ENCODE results near the gene TRAPPC12. TPM values are rescaled to one million over a fixed set of nuclear protein-coding genes. Genes with fewer than 3 reads are reported as not detected.

The TRAPPC12 gene
- total RNA-seq, 1 experiment from 2014 or later = 86.0 TPM

GRCh38 chr2:3519255-3520205, 140.0 kb downstream of the TRAPPC12 start, which contains the start of gene ADI1:
TSS of gene ADI1 (minus strand) at chr2:3519531. CDS start at chr2:3519487, 44 bp downstream.
- H3K4me3 Mint-ChIP-seq = peak within 1 kb of the TSS; percentile 79 to 80
- peaks cover 13 to 24% (median 13%) of the 10 kb centered on the region in 3 experiments for H3K36me3 Mint-ChIP-seq (ENCODE audit: insufficient read depth in 1 of 3, low read depth in 3 of 3)
- peaks cover 9% of the 10 kb centered on the region for H3K23me2 ChIP-seq (ENCODE audit: insufficient read length, low read depth, low read length, poor library complexity, severe bottlenecking)
- H4K8ac ChIP-seq (replicated peaks; ENCODE audit: insufficient read length, low read depth, low read length) = no peak within 1 kb of the TSS
- no peaks in the 10 kb centered on the region for H3K9me3 ChIP-seq (ENCODE audit: control insufficient read depth, low read depth, low read length)
- peak within 1 kb of the TSS; percentile 94 for H3K14ac ChIP-seq (ENCODE audit: insufficient read depth, low read length)
- H4K91ac ChIP-seq (ENCODE audit: insufficient read length, low read depth, low read length) = no peak within 1 kb of the TSS
- no peak within 1 kb of the TSS for H3K23ac ChIP-seq (ENCODE audit: insufficient read length, low read depth, low read length)
- H2AK5ac ChIP-seq (ENCODE audit: insufficient read length, low read length) = no peak within 1 kb of the TSS
- no peak within 1 kb of the TSS for H4K5ac ChIP-seq (ENCODE audit: insufficient read length, low read depth, low read length)
- H4K20me1 ChIP-seq (ENCODE audit: control insufficient read depth, insufficient read depth, insufficient read length) = no peaks in the 10 kb centered on the region
- H3K56ac ChIP-seq (ENCODE audit: insufficient read length, low read depth, low read length) = no peak within 1 kb of the TSS
- no peak within 1 kb of the TSS for H2AFZ ChIP-seq (ENCODE audit: low read length)
- H3K27me3 Mint-ChIP-seq (ENCODE audit: low read depth) = peaks cover 14% of the 10 kb centered on the region
- peak within 1 kb of the TSS; percentile 89 for H3K18ac ChIP-seq (ENCODE audit: insufficient read length, low read depth, low read length)
- no peaks in the 10 kb centered on the region for H3K79me1 ChIP-seq (ENCODE audit: insufficient read depth, low read depth, low read length, poor library complexity, severe bottlenecking)
- no peak within 1 kb of the TSS for H2BK15ac ChIP-seq (ENCODE audit: low read depth, low read length)
- no peak within 1 kb of the TSS for H2BK12ac ChIP-seq (ENCODE audit: insufficient read length, low read depth, low read length)
- H2BK20ac ChIP-seq (ENCODE audit: low read depth, low read length, poor library complexity, severe bottlenecking) = no peak within 1 kb of the TSS
- H3K4me1 Mint-ChIP-seq = peaks cover 24% of the 10 kb centered on the region in 2 experiments
- no peak within 1 kb of the TSS for H2BK5ac ChIP-seq (ENCODE audit: insufficient read length, low read length)
- H3K79me2 ChIP-seq (ENCODE audit: insufficient read depth, low read length) = no peaks in the 10 kb centered on the region
- H3K4me1 ChIP-seq (ENCODE audit: insufficient read depth, low read length) = peaks cover 5% of the 10 kb centered on the region; the same call in 1 of the 2 replicates
- TF ChIP-seq, protein P1, sequence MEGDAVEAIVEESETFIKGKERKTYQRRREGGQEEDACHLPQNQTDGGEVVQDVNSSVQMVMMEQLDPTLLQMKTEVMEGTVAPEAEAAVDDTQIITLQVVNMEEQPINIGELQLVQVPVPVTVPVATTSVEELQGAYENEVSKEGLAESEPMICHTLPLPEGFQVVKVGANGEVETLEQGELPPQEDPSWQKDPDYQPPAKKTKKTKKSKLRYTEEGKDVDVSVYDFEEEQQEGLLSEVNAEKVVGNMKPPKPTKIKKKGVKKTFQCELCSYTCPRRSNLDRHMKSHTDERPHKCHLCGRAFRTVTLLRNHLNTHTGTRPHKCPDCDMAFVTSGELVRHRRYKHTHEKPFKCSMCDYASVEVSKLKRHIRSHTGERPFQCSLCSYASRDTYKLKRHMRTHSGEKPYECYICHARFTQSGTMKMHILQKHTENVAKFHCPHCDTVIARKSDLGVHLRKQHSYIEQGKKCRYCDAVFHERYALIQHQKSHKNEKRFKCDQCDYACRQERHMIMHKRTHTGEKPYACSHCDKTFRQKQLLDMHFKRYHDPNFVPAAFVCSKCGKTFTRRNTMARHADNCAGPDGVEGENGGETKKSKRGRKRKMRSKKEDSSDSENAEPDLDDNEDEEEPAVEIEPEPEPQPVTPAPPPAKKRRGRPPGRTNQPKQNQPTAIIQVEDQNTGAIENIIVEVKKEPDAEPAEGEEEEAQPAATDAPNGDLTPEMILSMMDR (conservative IDR thresholded peaks at IDR 0.05) = no peak
- peaks cover 11 to 12% of the 10 kb centered on the region in 2 experiments for H3K9me3 Mint-ChIP-seq
- peak within 1 kb of the TSS; percentile 42 for H3K27ac ChIP-seq (ENCODE audit: insufficient read length, low read depth, low read length)
- peak; percentile 86 for DNase-seq
- H3K27me3 ChIP-seq (ENCODE audit: insufficient read depth, low read length) = no peaks in the 10 kb centered on the region
- no CpG with 5 or more reads among the region's 76 CpGs for WGBS (ENCODE audit: extremely low coverage, insufficient read length, low lambda C conversion rate)
- H2BK120ac ChIP-seq (ENCODE audit: low read depth, low read length, poor library complexity, severe bottlenecking) = peak within 1 kb of the TSS; percentile 71
- peak within 1 kb of the TSS; percentile 88 for H3K4me2 ChIP-seq (ENCODE audit: insufficient read depth, insufficient read length, low read length)
- H3K4ac ChIP-seq (ENCODE audit: low read depth, low read length) = no peak within 1 kb of the TSS
- peak within 1 kb of the TSS; percentile 65 to 97 (median 88) for H3K27ac Mint-ChIP-seq
- peak within 1 kb of the TSS; percentile 82 for H3K9ac ChIP-seq (ENCODE audit: extremely low read depth, insufficient read length, low read length)
- no peak within 1 kb of the TSS for H3T11ph ChIP-seq (ENCODE audit: low read length)

Measured in H9 (cell line).